Measurements from ENCODE around the gene STX8.

Gene STX8

DNA sequence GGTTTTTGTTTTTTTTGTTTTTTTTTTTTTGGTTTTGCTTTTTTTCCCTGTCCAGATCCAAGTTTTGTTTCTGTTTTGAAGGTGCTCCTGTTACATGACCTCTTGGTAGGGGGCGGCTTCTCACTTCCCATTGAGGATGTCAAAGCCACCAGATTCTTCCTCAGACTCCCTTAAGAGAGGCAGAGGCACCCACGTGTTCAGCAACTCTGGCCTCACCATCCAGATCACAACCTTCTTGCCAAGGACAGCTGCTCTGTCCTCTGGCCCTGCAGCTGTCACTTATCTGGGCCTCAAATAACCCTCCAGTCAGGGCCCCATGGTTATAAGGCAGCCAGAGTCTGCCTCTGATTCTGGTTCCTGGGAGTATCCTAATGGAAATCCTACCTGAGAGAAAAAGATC lies 208.5 kb downstream of the STX8 start:
- TF ChIP-seq, protein P1, sequence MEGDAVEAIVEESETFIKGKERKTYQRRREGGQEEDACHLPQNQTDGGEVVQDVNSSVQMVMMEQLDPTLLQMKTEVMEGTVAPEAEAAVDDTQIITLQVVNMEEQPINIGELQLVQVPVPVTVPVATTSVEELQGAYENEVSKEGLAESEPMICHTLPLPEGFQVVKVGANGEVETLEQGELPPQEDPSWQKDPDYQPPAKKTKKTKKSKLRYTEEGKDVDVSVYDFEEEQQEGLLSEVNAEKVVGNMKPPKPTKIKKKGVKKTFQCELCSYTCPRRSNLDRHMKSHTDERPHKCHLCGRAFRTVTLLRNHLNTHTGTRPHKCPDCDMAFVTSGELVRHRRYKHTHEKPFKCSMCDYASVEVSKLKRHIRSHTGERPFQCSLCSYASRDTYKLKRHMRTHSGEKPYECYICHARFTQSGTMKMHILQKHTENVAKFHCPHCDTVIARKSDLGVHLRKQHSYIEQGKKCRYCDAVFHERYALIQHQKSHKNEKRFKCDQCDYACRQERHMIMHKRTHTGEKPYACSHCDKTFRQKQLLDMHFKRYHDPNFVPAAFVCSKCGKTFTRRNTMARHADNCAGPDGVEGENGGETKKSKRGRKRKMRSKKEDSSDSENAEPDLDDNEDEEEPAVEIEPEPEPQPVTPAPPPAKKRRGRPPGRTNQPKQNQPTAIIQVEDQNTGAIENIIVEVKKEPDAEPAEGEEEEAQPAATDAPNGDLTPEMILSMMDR (IDR thresholded peaks at IDR 0.05): no peak
- DNase-seq (ENCODE audit: low spot score): no peak
- Histone ChIP-seq H3K27ac (no peak overlapping the region), H3K4me3 (no peak overlapping the region)

DNA sequence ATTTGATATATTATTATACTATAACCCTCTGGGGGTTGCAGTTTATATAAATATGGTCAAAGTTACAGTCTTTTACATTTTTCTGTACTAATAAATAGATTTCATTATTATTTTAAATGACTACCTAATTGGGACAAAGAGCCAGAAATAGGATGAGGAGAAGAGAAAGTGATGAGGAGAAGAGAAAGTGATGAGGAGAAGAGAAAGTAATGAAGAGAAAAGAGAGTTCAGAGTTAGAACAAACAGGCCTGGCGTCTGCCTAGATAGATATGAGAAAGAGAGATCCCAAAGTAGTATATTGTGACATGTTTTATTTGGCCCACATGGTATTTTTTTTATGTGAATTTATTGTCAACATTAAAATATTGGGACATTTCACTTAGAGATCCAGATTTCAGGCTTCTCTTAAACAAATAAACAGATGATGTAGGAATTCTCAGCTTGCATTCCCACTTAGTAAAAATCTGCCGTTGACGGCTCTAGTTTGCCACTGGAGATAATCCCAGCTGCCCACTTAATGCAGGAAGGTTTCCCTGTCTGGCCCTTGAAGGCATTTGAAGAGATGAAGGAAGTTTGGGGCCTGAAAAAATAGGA lies 210.7 kb downstream of the STX8 start:
- Histone ChIP-seq H3K4me3 (no peak overlapping the region), H3K27ac (no peak overlapping the region)
- DNase-seq (ENCODE audit: low spot score): no peak
- TF ChIP-seq, protein P1 (IDR thresholded peaks at IDR 0.05): no peak

DNA sequence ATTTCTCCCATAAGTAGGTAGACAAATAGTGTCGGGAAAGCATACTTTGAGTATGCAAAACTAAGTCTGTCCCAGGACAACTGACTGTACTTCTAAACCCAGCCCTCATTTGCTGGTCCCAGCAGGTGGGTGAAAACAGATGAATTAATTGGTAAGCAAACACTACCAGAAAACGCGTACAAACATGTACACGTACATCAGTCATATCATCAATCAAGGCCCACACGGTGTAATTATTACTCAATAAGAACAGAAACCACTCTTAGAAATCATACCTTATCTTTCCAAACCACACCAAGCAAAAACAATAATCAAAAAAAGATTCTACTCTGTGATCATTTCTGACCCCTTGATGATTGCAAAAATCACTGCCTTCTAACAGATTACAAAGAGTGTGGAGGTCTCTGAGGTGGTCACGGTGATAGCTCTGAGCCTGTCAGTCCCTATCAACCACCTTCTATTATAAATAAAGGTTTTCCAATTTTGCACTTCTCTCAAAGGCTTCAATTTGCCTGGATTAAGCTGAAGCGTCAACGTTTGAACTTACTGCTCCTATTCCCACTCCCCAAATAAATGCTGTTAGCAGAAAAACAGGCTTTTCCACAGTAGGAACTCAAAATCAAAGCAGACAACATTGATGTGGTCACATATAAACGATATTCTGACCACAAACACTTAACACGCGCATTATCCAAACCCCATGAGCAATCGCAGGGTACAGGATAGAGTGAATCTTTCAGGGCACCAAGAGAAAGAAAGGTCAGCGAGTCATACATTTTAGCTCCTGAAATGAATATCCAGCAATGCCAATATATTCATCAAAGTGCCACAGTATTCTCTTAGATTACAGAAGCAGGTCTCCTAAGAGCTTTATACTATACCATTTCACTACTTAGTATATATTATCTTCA lies 211.9 kb downstream of the STX8 start:
- no peak for DNase-seq (ENCODE audit: low spot score)
- Histone ChIP-seq H3K27ac (no peak overlapping the region), H3K4me3 (no peak overlapping the region)
- TF ChIP-seq, protein P1 (IDR thresholded peaks at IDR 0.05): no peak

DNA sequence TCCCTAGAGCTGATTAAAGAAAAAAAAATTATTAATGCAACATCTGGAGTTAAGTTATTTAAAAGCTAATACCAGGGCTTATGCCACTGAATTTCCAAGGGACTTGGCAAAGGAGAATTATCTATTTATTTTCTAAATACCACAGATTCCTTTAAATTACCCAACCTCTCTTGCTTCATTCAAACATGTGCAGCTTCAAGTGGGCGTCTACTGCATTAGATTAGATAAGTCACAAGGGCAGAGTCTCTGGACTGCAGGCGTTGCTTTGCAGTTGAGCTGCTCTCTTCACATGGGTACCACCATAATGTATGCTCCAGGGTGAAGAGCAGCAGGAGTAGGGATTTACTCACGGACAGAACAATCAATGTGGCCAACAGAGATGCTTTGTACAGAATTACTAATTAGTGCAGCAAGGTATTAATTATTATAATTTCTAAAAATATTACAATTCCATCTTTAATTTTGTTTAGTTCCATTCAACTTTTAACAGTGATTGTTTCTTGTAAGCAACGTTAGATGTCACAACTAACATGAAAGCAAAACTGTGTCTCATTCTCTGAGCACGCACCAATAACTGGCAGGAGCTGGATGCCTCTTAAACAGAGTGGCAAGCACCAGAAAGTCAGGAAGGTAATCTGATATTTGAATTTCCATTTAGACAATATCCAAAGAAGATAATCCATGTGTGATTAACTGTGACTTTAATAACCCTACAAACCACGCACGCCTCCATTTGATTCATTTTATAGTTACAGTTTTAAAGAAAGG lies 214.2 kb downstream of the STX8 start:
- Histone ChIP-seq H3K4me3 (no peak overlapping the region), H3K27ac (no peak overlapping the region)
- TF ChIP-seq, protein P1 (IDR thresholded peaks at IDR 0.05): no peak
- no peak for DNase-seq (ENCODE audit: low spot score)

DNA sequence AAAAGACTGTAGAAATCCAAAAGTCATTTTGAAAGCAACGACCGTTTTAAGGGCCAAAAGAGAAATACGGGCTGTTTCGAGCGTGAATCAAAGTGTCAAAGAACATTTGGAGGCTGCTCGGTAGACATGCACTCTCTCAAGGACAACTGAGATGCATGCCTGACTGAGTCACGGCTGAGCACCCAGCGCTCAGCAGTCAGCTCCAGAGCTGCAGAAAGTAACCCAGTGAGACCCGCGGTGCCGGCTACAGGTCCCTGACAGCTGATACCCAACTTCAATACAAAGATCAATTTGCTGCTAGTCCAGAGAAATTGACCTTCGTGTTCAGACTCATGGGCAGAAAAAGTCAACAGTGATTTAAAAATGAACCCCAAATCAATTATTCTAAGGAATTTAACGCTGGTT lies 214.9 kb downstream of the STX8 start:
- H3K4me3 ChIP-seq: no peak overlapping the region
- no peak for DNase-seq (ENCODE audit: low spot score)
- TF ChIP-seq, protein P1 (IDR thresholded peaks at IDR 0.05): no peak
- H3K27ac ChIP-seq: no peak overlapping the region

DNA sequence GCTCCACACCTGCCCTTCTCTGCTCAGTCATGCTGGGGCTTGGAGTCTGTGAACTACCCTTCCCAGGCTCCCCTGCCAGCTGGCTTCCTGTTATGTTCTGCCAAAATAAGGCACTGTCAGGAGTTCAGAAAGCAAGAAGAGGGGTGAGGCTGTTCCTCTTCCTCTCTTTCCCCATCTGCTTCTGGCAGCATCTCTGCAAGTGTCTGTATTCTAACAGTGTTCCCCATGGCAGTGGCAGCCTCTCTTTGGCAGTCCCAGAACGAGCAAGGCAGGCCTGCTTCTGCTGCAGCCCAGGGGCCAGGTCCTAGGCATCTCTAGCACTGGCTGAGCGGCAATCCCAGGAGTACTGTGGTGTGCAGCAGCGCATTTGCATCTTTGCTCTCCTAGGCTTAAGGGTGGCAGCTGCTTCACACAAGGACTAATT lies 219.1 kb downstream of the STX8 start:
- no peak overlapping the region for H3K4me3 ChIP-seq
- DNase-seq (ENCODE audit: low spot score): no peak
- no peak overlapping the region for H3K27ac ChIP-seq
- TF ChIP-seq, protein P1 (IDR thresholded peaks at IDR 0.05): no peak

Measured in coronary artery (tissue), 2 donors.